GM23338 (cell line): ENCODE results near the gene COP1. TPM values are rescaled to one million over a fixed set of nuclear protein-coding genes. Genes with fewer than 3 reads are reported as not detected.

Source experiments
- ATAC-seq: fragments of 200-7000 bp; cut with Tn5 transposase; 3 replicates; pipeline ENCODE4 v1.9.1; 2020
- DNase-seq: peaks from one replicate; pipeline ENCODE4 v3.0.0-alpha.2; 2015; ENCODE audit warnings: low spot score
- H2AFZ ChIP-seq: fragments of 200-600 bp; sonication (generic); 2 replicates; pipeline ENCODE4 v1.8.0; 2016; ENCODE audit warnings: antibody characterized with exemption, mild to moderate bottlenecking, moderate library complexity
- H3F3A ChIP-seq: fragments of 200-600 bp; sonication (generic); replicated peaks from 2 replicates; pipeline ENCODE4 v1.8.0; 2017; ENCODE audit warnings: antibody characterized with exemption, mixed run types, low read depth
- H3K27ac ChIP-seq: fragments of 200-600 bp; sonication (generic); 2 replicates; pipeline ENCODE4 v1.6.1; 2016; ENCODE audit warnings: low read depth
- H3K27me3 ChIP-seq: fragments of 200-600 bp; sonication (generic); 2 replicates; pipeline ENCODE4 v1.8.0; 2016; ENCODE audit warnings: mild to moderate bottlenecking, mixed run types, moderate library complexity; ENCODE audit not compliant: insufficient read depth
- H3K36me3 ChIP-seq: fragments of 200-600 bp; sonication (generic); 2 replicates; pipeline ENCODE4 v1.8.0; 2016; ENCODE audit warnings: mild to moderate bottlenecking; ENCODE audit not compliant: insufficient read depth
- H3K4me1 ChIP-seq: fragments of 200-600 bp; sonication (generic); 2 replicates; pipeline ENCODE4 v1.8.0; 2016; ENCODE audit warnings: mild to moderate bottlenecking, moderate library complexity; ENCODE audit not compliant: insufficient read depth
- H3K4me2 ChIP-seq: fragments of 200-600 bp; sonication (generic); 2 replicates; pipeline ENCODE4 v1.7.1; 2017; ENCODE audit warnings: mixed run types
- H3K4me3 ChIP-seq: fragments of 200-600 bp; sonication (generic); 2 replicates; pipeline ENCODE4 v1.6.1; 2016; ENCODE audit warnings: mixed run types
- H3K79me2 ChIP-seq: fragments of 200-600 bp; sonication (generic); replicated peaks from 2 replicates; pipeline ENCODE4 v1.8.0; 2017; ENCODE audit warnings: mild to moderate bottlenecking; ENCODE audit not compliant: insufficient read depth
- H3K9me2 ChIP-seq: fragments of 200-600 bp; sonication (generic); 2 replicates; pipeline ENCODE4 v1.8.0; 2017; ENCODE audit not compliant: insufficient read depth
- H4K20me1 ChIP-seq: fragments of 200-600 bp; sonication (generic); replicated peaks from 2 replicates; pipeline ENCODE4 v1.8.0; 2017; ENCODE audit warnings: mild to moderate bottlenecking; ENCODE audit not compliant: insufficient read depth
- H3K27ac Mint-ChIP-seq: 2 replicates; pipeline ENCODE4 v1.8.0; 2020; ENCODE audit warnings: inconsistent platforms, mild to moderate bottlenecking, moderate library complexity, mixed read lengths
- H3K27me3 Mint-ChIP-seq: 3 replicates; pipeline ENCODE4 v1.8.0; 2022; ENCODE audit warnings: low read depth, mild to moderate bottlenecking, moderate library complexity, mixed read lengths, inconsistent platforms; ENCODE audit not compliant: insufficient read depth, poor library complexity
- H3K36me3 Mint-ChIP-seq: 3 replicates; pipeline ENCODE4 v1.8.0; 2021; ENCODE audit warnings: low read depth, mild to moderate bottlenecking, inconsistent platforms, moderate library complexity, mixed read lengths
- H3K4me1 Mint-ChIP-seq: 3 replicates; pipeline ENCODE4 v1.8.0; 2020; ENCODE audit warnings: mild to moderate bottlenecking, inconsistent platforms, mixed read lengths
- H3K4me3 Mint-ChIP-seq: 3 replicates; pipeline ENCODE4 v1.8.0; 2021; ENCODE audit warnings: moderate library complexity, mild to moderate bottlenecking, inconsistent platforms, mixed read lengths
- H3K9me3 Mint-ChIP-seq: 3 replicates; pipeline ENCODE4 v1.8.0; 2020; ENCODE audit warnings: moderate library complexity, mild to moderate bottlenecking, inconsistent platforms, mixed read lengths
- CREB1 ChIP-seq: fragments of 250-450 bp; sonication (Bioruptor Pico); IDR thresholded peaks from 2 replicates; pipeline ENCODE4 v1.5.0; 2020; ENCODE audit warnings: low read depth, mild to moderate bottlenecking, moderate library complexity
- CTCF ChIP-seq, 2 experiments: fragments of 200-600 bp in 1 of 2; sonication (generic) in 1 of 2; conservative IDR thresholded peaks; 2 replicates each; pipeline versions ENCODE4 v1.5.1 to v1.6.1; 2016 to 2017; ENCODE audit warnings: antibody characterized with exemption in 2 of 2, low read depth in 2 of 2, mild to moderate bottlenecking in 2 of 2, moderate library complexity in 1 of 2
- EZH2phosphoT487 ChIP-seq: fragments of 200-600 bp; sonication (generic); IDR thresholded peaks from one replicate; pipeline ENCODE4 v1.8.1; 2018; ENCODE audit warnings: antibody characterized with exemption; ENCODE audit not compliant: unreplicated experiment
- JUNB ChIP-seq: IDR thresholded peaks from one replicate; pipeline ENCODE4 v1.6.1; 2016; ENCODE audit warnings: antibody characterized with exemption; ENCODE audit not compliant: unreplicated experiment
- NANOG ChIP-seq: IDR thresholded peaks from 2 replicates; pipeline ENCODE4 v1.6.1; 2016; ENCODE audit warnings: antibody characterized with exemption, borderline replicate concordance
- REST ChIP-seq: IDR thresholded peaks from one replicate; pipeline ENCODE4 v1.6.1; 2018; ENCODE audit warnings: antibody characterized with exemption; ENCODE audit not compliant: unreplicated experiment
- ZNF114 ChIP-seq: fragments of 250-450 bp; sonication (Bioruptor Pico); IDR thresholded peaks from 2 replicates; pipeline ENCODE4 v1.5.0; 2020; ENCODE audit warnings: mild to moderate bottlenecking, moderate library complexity
- ZNF462 ChIP-seq: fragments of 250-450 bp; sonication (Bioruptor Pico); IDR thresholded peaks from 2 replicates; pipeline ENCODE4 v1.5.0; 2020; ENCODE audit warnings: mild to moderate bottlenecking, moderate library complexity
- polyA plus RNA-seq: library from polyadenylated mRNA; unstranded; fragments of >200 nt; fragmentation: Nextera tagmentation; extraction: Ambion mirVana; gene quantifications from 2 replicates; pipeline ENCODE4 v1.2.1, GENCODE V29; 2016
- total RNA-seq: library from RNA; depleted of rRNA; stranded (reverse); fragments of >200 nt; shearing (Covaris generic); gene quantifications from 2 replicates; pipeline ENCODE4 v1.2.3, GENCODE V29; 2014

Gene COP1
- total and polyA plus RNA-seq, 2 experiments from 2014 or later, result 54.0 to 54.9 TPM

GRCh38 chr1:176199707-176200106 is 7.4 kb downstream of the COP1 start (continued):
- no peak for TF ChIP-seq ZNF462 (CRISPR knock-in tag)
- TF ChIP-seq CTCF (conservative IDR thresholded peaks at IDR 0.05; ENCODE audit: low read depth in 2 of 2), result no peak

- ATAC-seq (no peak), DNase-seq (no peak)
- Histone ChIP-seq H3K27ac (no peak overlapping the region), H3K79me2 (peaks cover 99% of the 10 kb centered on the region), H3K4me3 (no peak overlapping the region), H3K4me1 (no peaks in the 10 kb centered on the region), H3K4me2 (no peak overlapping the region), H3K27me3 (no peaks in the 10 kb centered on the region), H3K9me2 (no peaks in the 10 kb centered on the region), H3F3A (no peaks in the 10 kb centered on the region), H4K20me1 (peaks cover 37% of the 10 kb centered on the region), H3K36me3 (no peaks in the 10 kb centered on the region), H2AFZ (no peak overlapping the region)
- H3K4me1 Mint-ChIP-seq, result peaks cover 2% of the 10 kb centered on the region; the same call in 1 of the 3 replicates
- no peaks in the 10 kb centered on the region for H3K9me3 Mint-ChIP-seq
- H3K4me3 Mint-ChIP-seq, result no peak overlapping the region
- no peak overlapping the region for H3K27ac Mint-ChIP-seq
- no peaks in the 10 kb centered on the region for H3K36me3 Mint-ChIP-seq
- H3K27me3 Mint-ChIP-seq, result peaks cover 7% of the 10 kb centered on the region
- no peak for TF ChIP-seq ZNF114
- no peak for TF ChIP-seq REST
- no peak for TF ChIP-seq JUNB
- TF ChIP-seq EZH2phosphoT487, result no peak
- no peak for TF ChIP-seq CREB1 (CRISPR knock-in tag)
- no peak for TF ChIP-seq NANOG
Measured at GRCh38 chr1:176198413-176198812, 8.7 kb downstream of the COP1 start.
